NOMO-1 treated with dmso at 0.1 percent for 144 hours (cell line): Measurements from ENCODE around the gene SLC39A11.
"Not testable (repeated sequence)": the region's sequence is repeated elsewhere in the genome, so short reads cannot be mapped to it uniquely, and the experiment has no call there.

Experiments
- DNase-seq: peaks from one replicate; lab custom pipeline; 2025; ENCODE audit not compliant: unreplicated experiment; lab: John Stamatoyannopoulos, UW

SLC39A11 gene

GRCh38 chr17:72953621-72954020 is 138.9 kb downstream of the SLC39A11 start:
- no peak for DNase-seq

- no peak for DNase-seq
Measured at GRCh38 chr17:72952641-72953315, 139.7 kb downstream of the SLC39A11 start.

GRCh38 chr17:72952220-72952619 is 140.3 kb downstream of the SLC39A11 start:
- DNase-seq, result no peak

GRCh38 chr17:72950242-72950931 is 142.1 kb downstream of the SLC39A11 start:
- DNase-seq, result no peak

GRCh38 chr17:72948115-72948514 is 144.4 kb downstream of the SLC39A11 start:
- DNase-seq, result no peak

- DNase-seq, result no peak
Measured at GRCh38 chr17:72947475-72947874, 145.0 kb downstream of the SLC39A11 start.

GRCh38 chr17:72946696-72947095 is 145.8 kb downstream of the SLC39A11 start:
- DNase-seq, result no peak

GRCh38 chr17:72946156-72946555 is 146.3 kb downstream of the SLC39A11 start:
- DNase-seq, result no peak

GRCh38 chr17:72945473-72945872 is 147.0 kb downstream of the SLC39A11 start:
- DNase-seq, result no peak

- no peak for DNase-seq
Measured at GRCh38 chr17:72943826-72944689, 148.4 kb downstream of the SLC39A11 start.

- no peak for DNase-seq
Measured at GRCh38 chr17:72942579-72942978, 149.9 kb downstream of the SLC39A11 start.

- DNase-seq, result no peak
Measured at GRCh38 chr17:72940496-72940895, 152.0 kb downstream of the SLC39A11 start.

- no peak for DNase-seq
Measured at GRCh38 chr17:72938482-72938881, 154.0 kb downstream of the SLC39A11 start.

- DNase-seq, result no peak
Measured at GRCh38 chr17:72937707-72938106, 154.8 kb downstream of the SLC39A11 start.

GRCh38 chr17:72937254-72937653 is 155.2 kb downstream of the SLC39A11 start:
- DNase-seq, result not testable (repeated sequence)

- DNase-seq, result no peak
Measured at GRCh38 chr17:72935984-72936383, 156.5 kb downstream of the SLC39A11 start.

GRCh38 chr17:72934927-72935326 is 157.6 kb downstream of the SLC39A11 start:
- DNase-seq, result no peak

GRCh38 chr17:72931635-72932034 is 160.9 kb downstream of the SLC39A11 start:
- no peak for DNase-seq

- DNase-seq, result no peak
Measured at GRCh38 chr17:72931163-72931562, 161.3 kb downstream of the SLC39A11 start.

- no peak for DNase-seq
Measured at GRCh38 chr17:72930031-72930430, 162.5 kb downstream of the SLC39A11 start.

GRCh38 chr17:72928454-72929136 is 163.9 kb downstream of the SLC39A11 start:
- no peak for DNase-seq
